ENCODE measurements around the gene RPS27L. TPM values are rescaled to one million over a fixed set of nuclear protein-coding genes. Genes with fewer than 3 reads are reported as not detected.
A peak's percentile ranks its signal among the peaks of the same experiment; 100 is the strongest.

RPS27L gene
- total RNA-seq, 1 experiment from 2014 or later: 72.8 TPM

- Histone ChIP-seq H3K9ac (ENCODE audit: low read length) (peak overlapping the region; percentile 82), H3K79me2 (ENCODE audit: low read length) (no peaks in the 10 kb centered on the region), H4K20me1 (ENCODE audit: insufficient read depth, low read depth, low read length) (no peaks in the 10 kb centered on the region), H3K9me2 (replicated peaks; ENCODE audit: insufficient read depth, low read length) (no peaks in the 10 kb centered on the region), H3K9me3 (ENCODE audit: low read length) (no peaks in the 10 kb centered on the region), H3K4me3 (ENCODE audit: low read length) (peak overlapping the region; percentile 79), H3K27me3 (ENCODE audit: low read length) (no peaks in the 10 kb centered on the region), H3K4me1 (ENCODE audit: low read length) (peaks cover 33% of the 10 kb centered on the region), H3K36me3 (ENCODE audit: insufficient read depth, low read length) (no peaks in the 10 kb centered on the region), H3K4me2 (ENCODE audit: low read depth, low read length, poor library complexity, severe bottlenecking) (peak overlapping the region; percentile 72), H3K27ac (ENCODE audit: low read length) (no peak overlapping the region), H2AFZ (ENCODE audit: low read length) (peak overlapping the region; percentile 98)
- DNase-seq: peak; percentile 57
These were observed 32.9 kb upstream of the RPS27L start for GRCh38 chr15:63189941-63190768.

- Histone ChIP-seq H3K4me1 (ENCODE audit: low read length) (peaks cover 32% of the 10 kb centered on the region), H3K4me3 (ENCODE audit: low read length) (peak within 1 kb of the TSS; percentile 79), H3K4me2 (ENCODE audit: low read depth, low read length, poor library complexity, severe bottlenecking) (peak within 1 kb of the TSS; percentile 72), H4K20me1 (ENCODE audit: insufficient read depth, low read depth, low read length) (no peaks in the 10 kb centered on the region), H3K27me3 (ENCODE audit: low read length) (no peaks in the 10 kb centered on the region), H3K79me2 (ENCODE audit: low read length) (no peaks in the 10 kb centered on the region), H3K9me3 (ENCODE audit: low read length) (no peaks in the 10 kb centered on the region), H3K36me3 (ENCODE audit: insufficient read depth, low read length) (no peaks in the 10 kb centered on the region), H3K9ac (ENCODE audit: low read length) (peak within 1 kb of the TSS; percentile 82), H3K9me2 (replicated peaks; ENCODE audit: insufficient read depth, low read length) (no peaks in the 10 kb centered on the region), H3K27ac (ENCODE audit: low read length) (no peak within 1 kb of the TSS), H2AFZ (ENCODE audit: low read length) (peak within 1 kb of the TSS; percentile 98)
- DNase-seq: peak; percentile 98
These were observed 31.9 kb upstream of the RPS27L start, which contains the start of gene RAB8B for GRCh38 chr15:63188926-63189871. RAB8B (plus strand) TSS chr15:63189606; CDS start chr15:63189625, 19 bp downstream.

- Histone ChIP-seq H3K79me2 (ENCODE audit: low read length) (no peaks in the 10 kb centered on the region), H4K20me1 (ENCODE audit: insufficient read depth, low read depth, low read length) (no peaks in the 10 kb centered on the region), H3K4me1 (ENCODE audit: low read length) (peaks cover 28% of the 10 kb centered on the region), H3K27ac (ENCODE audit: low read length) (no peak overlapping the region), H3K27me3 (ENCODE audit: low read length) (no peaks in the 10 kb centered on the region), H3K9me3 (ENCODE audit: low read length) (no peaks in the 10 kb centered on the region), H3K9me2 (replicated peaks; ENCODE audit: insufficient read depth, low read length) (no peaks in the 10 kb centered on the region), H2AFZ (ENCODE audit: low read length) (peak overlapping the region; percentile 96), H3K4me3 (ENCODE audit: low read length) (peak overlapping the region; percentile 79), H3K4me2 (ENCODE audit: low read depth, low read length, poor library complexity, severe bottlenecking) (peak overlapping the region; percentile 72), H3K9ac (ENCODE audit: low read length) (peak overlapping the region; percentile 71), H3K36me3 (ENCODE audit: insufficient read depth, low read length) (no peaks in the 10 kb centered on the region)
- DNase-seq: no peak
These were observed 31.1 kb upstream of the RPS27L start for GRCh38 chr15:63188247-63188925.

- Histone ChIP-seq H3K9me3 (ENCODE audit: low read length) (no peaks in the 10 kb centered on the region), H3K9ac (ENCODE audit: low read length) (no peak overlapping the region), H3K9me2 (replicated peaks; ENCODE audit: insufficient read depth, low read length) (no peaks in the 10 kb centered on the region), H3K4me1 (ENCODE audit: low read length) (peaks cover 28% of the 10 kb centered on the region), H3K36me3 (ENCODE audit: insufficient read depth, low read length) (no peaks in the 10 kb centered on the region), H2AFZ (ENCODE audit: low read length) (no peak overlapping the region), H3K79me2 (ENCODE audit: low read length) (no peaks in the 10 kb centered on the region), H4K20me1 (ENCODE audit: insufficient read depth, low read depth, low read length) (no peaks in the 10 kb centered on the region), H3K27ac (ENCODE audit: low read length) (no peak overlapping the region), H3K4me2 (ENCODE audit: low read depth, low read length, poor library complexity, severe bottlenecking) (peak overlapping the region; percentile 72), H3K4me3 (ENCODE audit: low read length) (no peak overlapping the region), H3K27me3 (ENCODE audit: low read length) (no peaks in the 10 kb centered on the region)
- DNase-seq: no peak
These were observed 30.4 kb upstream of the RPS27L start for GRCh38 chr15:63187589-63188226.

GRCh38 chr15:63186065-63186464 lies 28.8 kb upstream of the RPS27L start:
- no peak overlapping the region for H3K27ac ChIP-seq (ENCODE audit: low read length)
- H3K4me1 ChIP-seq (ENCODE audit: low read length): peaks cover 21% of the 10 kb centered on the region
- DNase-seq: no peak
- H3K4me2 ChIP-seq (ENCODE audit: low read depth, low read length, poor library complexity, severe bottlenecking): no peak overlapping the region
- no peak overlapping the region for H3K9ac ChIP-seq (ENCODE audit: low read length)
- no peaks in the 10 kb centered on the region for H3K79me2 ChIP-seq (ENCODE audit: low read length)
- H4K20me1 ChIP-seq (ENCODE audit: insufficient read depth, low read depth, low read length): no peaks in the 10 kb centered on the region
- no peaks in the 10 kb centered on the region for H3K27me3 ChIP-seq (ENCODE audit: low read length)
- H3K36me3 ChIP-seq (ENCODE audit: insufficient read depth, low read length): no peaks in the 10 kb centered on the region
- no peak overlapping the region for H3K4me3 ChIP-seq (ENCODE audit: low read length)
- no peak overlapping the region for H2AFZ ChIP-seq (ENCODE audit: low read length)
- H3K9me2 ChIP-seq (replicated peaks; ENCODE audit: insufficient read depth, low read length): no peaks in the 10 kb centered on the region
- no peaks in the 10 kb centered on the region for H3K9me3 ChIP-seq (ENCODE audit: low read length)

GRCh38 chr15:63185206-63185605 lies 27.9 kb upstream of the RPS27L start:
- no peak overlapping the region for H3K4me3 ChIP-seq (ENCODE audit: low read length)
- H3K9me2 ChIP-seq (replicated peaks; ENCODE audit: insufficient read depth, low read length): no peaks in the 10 kb centered on the region
- no peaks in the 10 kb centered on the region for H3K9me3 ChIP-seq (ENCODE audit: low read length)
- H3K9ac ChIP-seq (ENCODE audit: low read length): no peak overlapping the region
- H3K36me3 ChIP-seq (ENCODE audit: insufficient read depth, low read length): no peaks in the 10 kb centered on the region
- no peak overlapping the region for H3K4me2 ChIP-seq (ENCODE audit: low read depth, low read length, poor library complexity, severe bottlenecking)
- H3K4me1 ChIP-seq (ENCODE audit: low read length): peaks cover 12% of the 10 kb centered on the region
- H3K27ac ChIP-seq (ENCODE audit: low read length): no peak overlapping the region
- H4K20me1 ChIP-seq (ENCODE audit: insufficient read depth, low read depth, low read length): no peaks in the 10 kb centered on the region
- no peaks in the 10 kb centered on the region for H3K27me3 ChIP-seq (ENCODE audit: low read length)
- DNase-seq: no peak
- no peaks in the 10 kb centered on the region for H3K79me2 ChIP-seq (ENCODE audit: low read length)
- H2AFZ ChIP-seq (ENCODE audit: low read length): no peak overlapping the region

- Histone ChIP-seq H3K4me1 (ENCODE audit: low read length) (no peaks in the 10 kb centered on the region), H3K27me3 (ENCODE audit: low read length) (no peaks in the 10 kb centered on the region), H3K36me3 (ENCODE audit: insufficient read depth, low read length) (no peaks in the 10 kb centered on the region), H3K9me2 (replicated peaks; ENCODE audit: insufficient read depth, low read length) (no peaks in the 10 kb centered on the region), H2AFZ (ENCODE audit: low read length) (no peak overlapping the region), H3K9me3 (ENCODE audit: low read length) (no peaks in the 10 kb centered on the region), H3K27ac (ENCODE audit: low read length) (no peak overlapping the region), H3K79me2 (ENCODE audit: low read length) (no peaks in the 10 kb centered on the region), H4K20me1 (ENCODE audit: insufficient read depth, low read depth, low read length) (no peaks in the 10 kb centered on the region), H3K4me3 (ENCODE audit: low read length) (no peak overlapping the region), H3K4me2 (ENCODE audit: low read depth, low read length, poor library complexity, severe bottlenecking) (no peak overlapping the region), H3K9ac (ENCODE audit: low read length) (no peak overlapping the region)
- DNase-seq: no peak
These were observed 24.4 kb upstream of the RPS27L start for GRCh38 chr15:63181648-63182047.

All from Karpas-422 (cell line).